TTC549 (cell line): Measurements from ENCODE around the gene PTPRN2.
"Not testable (repeated sequence)": the region's sequence is repeated elsewhere in the genome, so short reads cannot be mapped to it uniquely, and the experiment has no call there.

Experiments
- FAIRE-seq: peaks from 2 replicates; lab custom pipeline; 2012; peaks lifted over from hg19 to GRCh38; lab: Jason Lieb, UNC

The PTPRN2 gene

DNA sequence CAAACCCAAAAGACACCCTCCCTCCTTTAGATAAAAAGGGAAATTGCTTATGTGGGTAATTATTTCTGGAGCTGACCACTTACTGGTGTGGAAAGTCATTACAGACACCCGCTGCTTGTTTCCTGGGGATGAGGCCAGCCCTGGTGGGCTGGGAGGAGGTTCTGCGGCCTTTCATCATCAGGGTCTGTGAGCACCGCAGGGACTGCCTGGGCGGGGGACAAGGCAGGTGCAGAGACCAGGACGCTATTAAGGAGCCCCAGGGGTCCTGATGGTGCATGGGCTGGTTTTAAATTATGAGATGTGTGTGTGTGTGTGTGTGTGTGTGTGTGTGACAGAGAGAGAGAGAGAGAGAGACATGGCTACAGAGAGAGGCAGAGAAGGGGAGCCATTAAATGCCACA is 1079.6 kb downstream of the PTPRN2 start:
- FAIRE-seq, result no peak

DNA sequence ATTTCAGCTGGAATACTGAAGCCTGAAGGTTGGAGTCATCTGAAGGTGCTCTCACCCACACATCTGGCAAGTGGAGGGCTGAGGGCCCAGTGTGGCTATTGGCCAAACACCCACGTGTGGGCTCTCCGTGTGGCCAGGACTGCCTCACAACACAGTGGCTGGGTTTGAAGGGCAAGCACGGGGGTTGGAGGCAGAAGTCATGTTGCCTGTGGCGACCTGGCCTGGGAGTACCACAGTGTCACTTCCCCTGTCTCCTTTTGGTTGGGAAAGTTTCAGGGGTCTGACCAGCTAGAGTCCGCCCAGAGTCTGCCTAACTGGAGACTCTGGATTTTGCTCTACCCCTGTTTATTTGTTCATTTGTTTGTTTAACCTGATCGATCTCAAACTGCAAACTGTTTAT is 1081.4 kb downstream of the PTPRN2 start:
- FAIRE-seq, result no peak

DNA sequence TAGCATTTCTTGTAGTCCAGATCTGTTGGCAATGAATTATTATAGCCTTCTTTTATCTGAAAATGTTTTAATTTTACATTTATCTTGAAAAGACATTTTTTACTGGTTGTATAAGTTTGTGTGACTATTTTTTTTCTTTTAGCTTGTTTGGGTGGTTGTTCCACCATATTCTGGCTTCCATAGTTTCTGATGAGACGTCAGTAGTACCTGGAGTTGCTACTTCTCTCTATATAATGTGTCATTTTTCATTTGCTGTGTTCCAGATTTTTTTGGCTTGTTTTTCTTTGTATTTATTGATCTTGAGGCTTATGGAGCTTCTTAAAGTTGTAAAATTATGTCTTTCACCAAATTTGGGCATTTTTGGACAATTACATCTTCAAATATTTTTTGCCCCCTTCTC is 1082.0 kb downstream of the PTPRN2 start:
- no peak for FAIRE-seq

DNA sequence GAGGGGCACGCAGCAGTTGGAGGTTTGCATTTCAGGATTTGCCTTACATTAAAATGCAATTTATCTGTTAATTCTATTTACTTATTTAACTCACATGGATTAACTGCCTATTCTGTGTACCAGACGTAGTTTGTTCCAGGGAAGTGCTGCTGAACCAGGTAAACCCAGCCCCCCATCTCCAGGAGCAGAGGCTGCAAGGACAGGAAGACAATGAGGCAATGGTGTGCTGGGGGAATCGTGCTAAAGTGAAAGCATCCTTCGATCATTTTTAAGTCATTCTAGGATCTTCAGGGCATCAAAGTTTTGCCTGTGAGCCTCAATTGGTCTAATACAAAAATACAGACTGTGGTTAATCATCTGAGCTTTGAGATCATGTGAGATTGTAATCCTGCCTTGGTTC is 1084.4 kb downstream of the PTPRN2 start:
- FAIRE-seq, result no peak

DNA sequence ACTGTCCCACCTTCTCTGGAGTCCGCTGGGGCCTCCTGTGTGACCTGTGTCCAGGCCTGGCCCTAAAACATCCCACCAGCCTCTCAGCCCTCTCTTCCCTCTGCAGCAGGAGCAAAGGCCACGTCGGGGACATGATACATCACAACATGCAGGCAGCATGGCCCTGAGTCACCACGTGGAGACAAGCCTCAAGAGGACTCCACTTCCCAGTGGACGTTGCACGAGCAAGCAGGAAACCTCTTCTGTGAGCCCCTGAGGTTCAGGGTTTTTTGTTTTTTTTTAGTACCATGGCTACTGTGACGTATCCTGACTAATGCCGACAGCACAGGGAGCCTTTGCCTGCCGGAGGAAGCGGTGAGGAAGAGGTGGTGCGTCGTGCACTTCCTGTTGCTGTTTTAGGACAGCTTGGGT is 1084.9 kb downstream of the PTPRN2 start:
- FAIRE-seq, result no peak

DNA sequence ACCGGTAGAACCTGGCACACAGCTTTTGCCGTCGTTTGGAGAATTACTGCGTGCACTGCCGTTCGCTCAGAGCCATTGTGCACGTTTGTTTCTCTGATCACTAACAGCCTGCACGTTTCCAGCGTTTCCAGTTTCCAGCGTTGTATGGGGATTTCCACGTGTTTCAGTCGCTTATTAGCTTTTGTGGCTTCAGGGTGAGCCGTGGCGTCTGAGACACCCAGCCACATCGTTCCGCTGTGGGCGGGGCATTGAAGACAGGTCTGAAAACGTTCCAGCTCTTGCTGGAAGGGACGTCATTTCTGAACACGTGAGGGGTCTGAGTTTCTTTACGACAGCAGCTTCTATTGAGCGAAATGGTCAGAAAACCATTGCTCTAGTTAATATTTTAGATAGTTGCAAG is 1086.0 kb downstream of the PTPRN2 start:
- FAIRE-seq, result no peak

DNA sequence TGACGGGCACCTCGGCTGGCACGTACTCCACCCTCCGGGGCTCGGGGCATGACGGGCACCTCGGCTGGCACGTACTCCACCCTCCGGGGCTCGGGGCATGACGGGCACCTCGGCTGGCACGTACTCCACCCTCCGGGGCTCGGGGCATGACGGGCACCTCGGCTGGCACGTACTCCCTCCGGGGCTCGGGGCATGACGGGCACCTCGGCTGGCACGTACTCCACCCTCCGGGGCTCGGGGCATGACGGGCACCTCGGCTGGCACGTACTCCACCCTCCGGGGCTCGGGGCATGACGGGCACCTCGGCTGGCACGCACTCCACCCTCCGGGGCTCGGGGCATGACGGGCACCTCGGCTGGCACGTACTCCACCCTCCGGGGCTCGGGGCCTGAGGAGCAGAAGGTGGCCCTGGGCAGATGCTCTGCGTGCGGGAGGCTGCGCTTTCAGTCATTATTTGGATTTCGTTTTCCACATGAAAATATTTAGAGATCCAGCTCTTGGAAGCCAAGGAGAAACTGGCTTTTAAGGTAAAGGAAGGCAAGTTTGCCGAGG is 1086.6 kb downstream of the PTPRN2 start:
- FAIRE-seq, result not testable (repeated sequence)

DNA sequence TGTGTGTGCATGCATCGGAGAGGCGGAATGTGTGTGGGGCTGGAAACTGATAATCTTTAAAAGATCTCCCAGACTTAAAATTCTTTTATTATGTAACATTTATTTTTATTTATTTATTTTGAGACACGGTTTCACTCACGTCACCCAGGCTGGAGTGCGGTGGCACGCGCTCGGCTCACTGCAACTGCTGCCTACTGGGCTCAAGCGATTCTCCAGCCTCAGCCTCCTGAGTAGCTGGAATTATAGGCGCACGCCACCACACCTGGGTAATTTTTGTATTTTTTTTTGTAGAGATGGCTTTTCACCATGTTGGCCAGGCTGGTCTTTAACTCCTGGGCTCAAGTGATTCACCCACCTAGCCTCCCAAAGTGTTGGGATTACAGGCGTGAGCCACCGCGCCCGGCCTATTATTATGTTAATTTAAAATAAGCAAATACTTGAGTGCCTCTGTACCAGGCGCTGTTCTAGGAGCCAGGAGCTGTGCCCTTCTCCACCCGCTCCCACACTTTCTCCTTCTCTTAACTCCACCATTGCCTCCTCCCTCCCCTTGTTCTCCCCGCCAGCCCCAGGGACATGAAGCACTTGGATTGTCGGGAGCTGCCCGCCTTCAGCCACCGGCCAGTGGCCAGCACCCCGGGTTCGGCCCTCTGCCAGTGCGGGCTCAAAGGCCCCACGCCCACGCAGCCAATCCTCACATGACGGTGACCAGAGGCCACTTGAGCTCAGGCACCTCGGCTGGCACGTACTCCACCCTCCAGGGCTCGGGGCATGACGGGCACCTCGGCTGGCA is 1087.3 kb downstream of the PTPRN2 start:
- no peak for FAIRE-seq

DNA sequence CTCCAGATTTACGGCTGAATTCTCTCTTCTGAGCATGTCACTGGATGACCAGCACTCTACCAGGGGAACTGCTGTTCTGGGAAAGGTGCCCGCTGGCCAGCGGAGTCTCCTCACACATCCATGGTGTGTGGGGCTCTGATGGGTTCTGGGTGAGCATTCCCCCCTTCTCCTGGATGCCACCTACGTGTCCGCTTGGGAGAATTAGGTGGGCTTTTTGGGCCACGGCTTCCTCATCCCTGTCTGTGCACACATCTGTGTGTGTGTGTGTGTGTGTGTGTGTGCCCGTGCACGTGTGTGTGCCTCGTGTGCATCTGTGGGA is 1087.8 kb downstream of the PTPRN2 start:
- FAIRE-seq, result no peak

DNA sequence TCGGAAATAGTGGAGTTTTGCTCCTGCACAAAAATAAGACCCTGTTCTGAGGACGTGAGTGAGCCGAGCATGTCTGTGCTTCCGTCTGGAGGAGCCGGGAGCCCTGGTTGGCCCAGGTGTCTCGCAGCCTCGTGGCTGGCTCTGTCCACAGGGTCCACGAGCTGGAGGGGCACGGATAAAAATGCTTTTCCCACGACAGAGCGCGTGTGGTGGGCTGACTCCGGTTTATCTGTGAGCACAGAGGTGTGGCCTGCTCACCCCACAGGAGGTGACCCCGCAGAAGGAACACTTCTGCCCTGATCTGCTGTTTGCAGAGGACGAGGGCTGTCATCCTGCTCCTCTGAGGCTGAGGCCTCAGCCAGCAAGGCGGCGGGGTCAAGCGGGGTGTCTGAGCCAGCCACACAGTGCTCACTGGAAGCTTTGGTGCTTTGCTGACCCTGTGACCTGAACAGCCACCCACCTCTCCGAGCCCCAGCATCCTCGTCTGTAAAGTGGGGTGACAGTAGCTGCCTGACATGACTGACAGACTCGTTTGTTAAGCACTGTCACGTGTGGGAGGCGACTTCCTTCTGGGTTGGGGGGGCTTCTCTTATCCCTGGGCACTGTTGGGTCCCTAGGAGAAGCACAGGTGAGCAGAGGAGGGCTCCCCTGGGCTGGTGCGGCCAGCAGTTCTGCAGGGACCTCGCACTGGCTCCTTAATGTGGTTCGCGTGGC is 1088.3 kb downstream of the PTPRN2 start:
- no peak for FAIRE-seq

DNA sequence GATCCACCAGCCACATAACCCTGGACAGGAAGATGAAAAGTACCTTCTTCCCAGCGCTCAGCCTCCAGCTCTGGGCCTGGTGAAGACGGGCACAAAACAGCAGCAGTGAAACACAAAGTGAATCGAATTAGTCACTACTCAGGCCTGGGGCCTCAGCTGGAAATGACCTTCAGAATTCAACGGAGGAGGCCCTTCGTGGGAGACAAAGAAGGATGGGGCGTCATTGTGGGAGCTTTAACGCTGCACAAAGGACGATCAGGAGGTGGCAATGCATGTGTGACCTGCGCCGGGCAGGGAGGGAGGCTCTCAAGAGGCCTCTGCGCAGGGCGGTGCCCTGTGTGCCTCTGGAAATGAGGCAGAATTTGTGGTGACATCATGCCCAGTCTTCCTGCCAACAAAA is 1089.0 kb downstream of the PTPRN2 start:
- FAIRE-seq, result no peak

DNA sequence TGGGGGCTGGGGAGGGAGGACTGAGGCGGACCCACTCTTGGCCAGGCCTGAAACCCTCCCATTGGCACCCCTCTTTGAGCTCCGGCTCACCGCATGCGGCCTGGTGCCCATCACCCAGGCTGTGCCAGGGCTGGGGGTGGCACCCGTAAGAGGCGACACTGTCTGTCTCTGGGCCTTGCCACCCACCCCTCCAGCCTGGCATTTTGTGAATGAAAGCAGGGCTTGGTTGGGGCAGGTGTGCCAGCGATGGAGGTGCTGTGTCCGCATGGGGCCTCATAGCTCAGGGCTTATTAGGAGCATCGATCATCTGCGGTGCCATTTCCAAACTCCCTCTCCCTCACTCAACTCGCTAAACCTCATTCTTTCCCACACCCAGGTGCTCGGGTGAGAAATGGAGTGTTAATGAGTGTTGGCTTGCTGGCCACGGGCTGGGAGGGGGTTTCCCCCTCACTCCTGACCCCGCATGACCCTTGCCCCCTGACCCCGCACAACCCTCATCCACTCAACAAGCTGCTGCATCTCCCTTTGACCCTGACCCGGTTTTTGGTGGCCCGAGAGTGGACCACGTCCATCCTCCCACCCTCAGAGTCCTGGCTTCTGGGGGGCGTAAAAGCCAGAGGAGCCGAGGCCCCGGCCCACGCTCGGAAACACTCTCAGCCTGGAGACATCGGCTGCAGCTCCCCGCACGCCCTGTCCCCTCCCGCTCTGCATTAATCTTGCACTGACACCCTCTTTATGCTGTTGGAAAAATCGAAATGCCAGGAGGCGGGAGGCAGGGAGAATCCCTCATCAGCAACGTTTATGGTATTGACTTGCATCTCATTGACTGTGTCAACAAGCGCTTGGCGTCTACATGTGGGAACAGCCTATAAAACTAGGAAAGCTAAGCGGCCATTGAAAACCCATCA is 1089.6 kb downstream of the PTPRN2 start:
- FAIRE-seq, result no peak

DNA sequence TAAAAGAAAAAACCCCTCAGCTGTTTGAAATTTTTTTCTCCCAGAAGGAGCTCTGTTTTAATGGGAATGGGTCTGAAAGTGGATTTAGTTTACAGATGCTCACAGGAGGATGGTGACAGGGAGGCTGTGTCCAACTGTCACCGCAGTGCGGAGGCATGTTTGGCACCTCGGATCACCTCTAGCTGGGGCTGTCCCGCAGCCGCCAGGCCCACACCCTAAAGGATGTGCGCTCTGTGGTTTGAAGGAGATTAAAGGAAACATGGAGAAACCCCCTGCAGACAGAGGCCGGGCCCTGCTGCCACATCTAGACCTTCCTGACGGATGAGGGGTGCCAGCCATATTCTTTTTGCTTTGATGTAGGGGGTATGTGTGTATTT is 1090.3 kb downstream of the PTPRN2 start:
- no peak for FAIRE-seq

DNA sequence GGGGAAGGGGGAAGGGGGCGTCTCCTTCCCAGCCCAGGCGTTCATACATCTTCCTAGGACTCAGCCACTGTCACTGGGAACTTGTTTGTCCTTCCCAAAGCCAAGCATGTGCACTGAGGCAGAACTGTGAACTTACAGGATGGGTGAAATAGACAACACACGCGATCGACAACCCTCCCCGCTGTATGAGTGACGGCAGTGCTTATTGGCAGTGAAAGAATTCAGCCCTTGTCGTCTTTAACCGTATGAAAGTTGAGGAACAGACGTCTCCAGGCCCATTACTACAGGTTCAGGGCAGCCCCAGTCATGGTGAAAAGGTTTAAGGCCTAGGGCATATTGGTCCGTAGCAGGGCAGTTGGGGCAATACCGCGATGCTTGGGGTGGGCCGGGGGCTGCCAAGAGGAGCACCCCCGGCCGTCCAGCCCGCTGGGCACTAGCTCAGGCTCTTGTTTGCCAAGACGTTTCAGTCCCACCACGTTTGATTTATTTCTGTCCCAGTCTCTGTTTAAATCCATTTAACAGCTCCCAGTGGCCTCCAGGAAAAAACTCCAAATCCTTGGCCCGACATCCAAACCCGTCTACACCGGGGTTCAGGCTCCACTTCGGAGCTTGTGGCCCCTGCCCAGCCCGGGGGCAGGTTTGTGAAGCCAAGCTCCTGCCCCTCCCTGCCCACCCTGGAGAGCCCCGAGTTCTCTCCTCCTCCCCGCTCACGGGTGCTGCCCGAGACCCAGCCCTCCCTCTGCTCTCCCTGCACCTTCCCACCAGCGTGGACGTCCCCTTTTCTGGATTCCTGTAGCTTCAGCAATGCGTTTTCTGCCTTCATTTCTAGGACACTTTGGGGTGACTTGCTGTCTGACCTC is 1091.0 kb downstream of the PTPRN2 start:
- FAIRE-seq, result no peak

DNA sequence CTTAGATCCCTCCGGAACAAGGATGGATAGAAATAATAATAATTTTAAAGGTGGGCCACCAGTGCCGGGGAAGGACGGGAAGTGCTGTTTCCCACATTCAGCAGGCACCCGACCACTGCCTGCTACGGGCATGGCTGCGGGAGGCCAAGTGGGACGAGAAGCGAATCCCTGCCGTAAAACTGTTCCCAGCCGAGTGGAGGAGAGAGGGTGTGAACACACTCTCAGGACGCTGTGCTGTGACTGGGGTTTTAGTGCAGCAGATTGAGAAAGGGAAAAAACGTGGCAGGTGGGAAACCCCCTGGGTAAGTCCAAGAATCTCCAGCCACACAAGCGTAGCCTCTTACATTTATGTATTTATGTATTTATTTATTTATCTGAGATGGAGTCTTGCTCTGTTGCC is 1092.0 kb downstream of the PTPRN2 start:
- no peak for FAIRE-seq

DNA sequence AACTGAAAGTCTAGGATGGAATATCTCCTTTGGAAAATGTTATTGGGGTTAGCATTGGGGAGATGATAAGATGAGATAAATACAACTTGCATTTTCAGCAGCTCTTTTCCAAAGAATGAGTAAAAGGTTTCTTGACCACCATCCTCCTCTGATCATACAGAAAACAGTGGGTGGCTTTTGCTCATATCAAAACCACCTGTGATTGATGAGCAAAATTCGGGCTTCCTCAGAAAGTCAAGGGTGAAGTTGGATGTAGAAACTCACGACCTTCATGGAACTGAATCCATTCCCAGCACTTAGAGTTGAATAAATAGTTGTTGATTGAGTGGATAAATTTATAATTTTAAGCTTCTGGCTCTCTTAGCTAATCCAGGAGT is 1092.5 kb downstream of the PTPRN2 start:
- no peak for FAIRE-seq

DNA sequence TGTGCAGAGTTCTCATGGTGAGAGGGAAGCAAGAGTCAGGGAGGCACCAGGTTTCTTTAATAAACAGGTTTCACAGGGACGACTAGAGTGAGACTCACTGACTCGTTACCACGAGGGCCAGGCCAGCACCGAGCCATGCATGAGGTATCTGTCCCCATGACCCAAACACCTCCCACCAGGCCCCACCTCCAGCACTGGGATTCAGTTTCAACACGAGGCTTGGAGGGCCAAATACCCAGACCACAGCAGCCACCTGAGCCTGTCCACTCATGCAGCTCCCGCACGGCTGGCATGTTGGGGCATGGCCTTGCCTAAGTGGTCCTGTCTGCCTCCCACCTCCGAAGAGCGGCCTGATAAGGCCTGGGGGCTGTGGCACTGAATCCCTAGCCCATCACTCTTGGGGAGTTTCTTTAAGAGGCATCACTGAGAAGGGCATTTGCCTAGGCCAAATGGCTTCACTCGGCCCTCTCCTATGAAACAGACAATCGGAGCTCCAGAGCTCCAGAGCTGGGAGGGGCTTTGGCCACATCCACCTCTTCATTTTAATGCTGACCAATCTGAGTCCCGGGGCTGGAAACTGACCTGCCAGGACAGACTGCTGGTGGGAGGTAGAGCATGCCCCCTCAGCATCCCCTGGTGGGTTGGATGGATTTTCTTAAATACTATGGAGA is 1093.0 kb downstream of the PTPRN2 start:
- no peak for FAIRE-seq

DNA sequence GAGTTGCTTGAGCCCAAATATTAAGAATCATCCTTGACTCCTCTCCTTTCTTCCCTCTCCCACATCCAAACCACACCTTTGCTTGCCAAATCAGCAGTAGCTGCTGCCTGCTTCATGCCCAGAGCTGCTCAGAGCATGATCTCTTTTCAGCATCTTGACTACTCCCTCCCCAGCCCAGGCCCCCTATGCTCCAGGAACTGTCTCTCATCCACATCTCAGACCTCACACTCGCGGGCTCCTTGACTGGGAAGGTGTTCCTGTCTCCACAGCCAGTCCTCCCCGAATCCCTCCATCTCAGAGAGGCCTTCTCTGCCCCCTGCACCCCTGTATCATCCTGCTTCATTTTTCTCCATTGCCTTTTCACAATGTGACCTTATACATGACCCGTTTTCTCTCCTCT is 1093.8 kb downstream of the PTPRN2 start:
- FAIRE-seq, result no peak

DNA sequence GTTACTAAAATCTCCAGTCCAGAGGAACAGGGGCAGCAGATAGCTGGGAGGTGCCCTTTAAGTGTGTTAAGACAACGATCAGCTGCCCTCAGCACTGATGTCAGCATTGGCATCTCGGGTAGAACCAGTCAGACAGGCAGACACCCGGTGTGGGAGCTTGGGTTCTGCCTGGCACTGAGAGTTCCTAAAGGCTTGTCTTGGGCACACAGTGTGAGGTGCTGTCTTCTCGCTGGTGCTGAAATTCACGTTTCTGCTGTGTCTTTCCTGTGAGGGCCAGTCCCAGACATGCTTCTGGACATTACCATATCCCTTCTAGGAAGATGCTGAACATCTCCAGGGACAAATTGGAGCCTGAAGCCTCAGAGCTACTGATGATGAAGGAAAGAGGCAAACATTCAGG is 1094.6 kb downstream of the PTPRN2 start:
- FAIRE-seq, result no peak

DNA sequence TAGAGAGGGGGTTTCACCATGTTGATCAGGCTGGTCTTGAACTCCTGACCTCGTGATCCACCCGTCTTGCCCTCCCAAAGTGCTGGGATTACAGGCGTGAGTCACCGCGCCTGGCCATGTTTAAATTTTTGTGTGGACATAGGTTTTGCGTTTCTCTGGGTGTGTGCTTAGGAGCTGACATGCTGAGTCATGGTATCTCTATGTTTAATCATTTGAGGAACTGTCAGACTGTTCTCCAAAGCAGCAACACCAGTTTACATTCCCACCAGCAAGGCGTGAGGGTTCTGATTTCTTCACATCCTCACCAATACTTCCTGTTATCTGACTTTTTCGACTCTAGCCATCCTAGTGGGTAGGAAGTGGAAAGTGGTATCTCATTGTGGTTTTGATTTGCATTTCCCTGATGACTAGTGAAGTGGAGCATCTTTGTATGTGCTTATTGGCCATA is 1097.1 kb downstream of the PTPRN2 start:
- no peak for FAIRE-seq

DNA sequence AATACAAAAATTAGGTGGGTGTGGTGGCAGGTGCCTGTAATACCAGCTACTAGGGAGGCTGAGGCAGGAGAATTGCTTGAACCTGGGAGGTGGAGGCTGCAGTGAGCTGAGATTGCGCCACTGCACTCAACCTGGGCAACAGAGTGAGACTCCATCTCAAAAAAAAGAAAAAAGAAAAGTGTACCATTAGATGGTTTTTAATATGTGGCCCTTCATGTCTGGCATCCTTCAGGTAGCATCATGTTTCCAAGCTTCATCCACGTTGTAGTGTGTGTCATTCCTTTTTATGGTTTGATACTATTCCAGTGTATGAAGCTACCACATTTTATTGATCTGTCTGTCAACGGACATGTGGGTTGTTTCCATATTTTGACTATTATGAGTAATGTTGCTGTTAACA is 1097.8 kb downstream of the PTPRN2 start:
- FAIRE-seq, result not testable (repeated sequence)
